DOHH2 (cell line): Measurements from ENCODE around the gene DIS3L2.

ENCODE experiments used
- EZH2phosphoT487 ChIP-seq: fragments of 200-600 bp; sonication (generic); IDR thresholded peaks from 2 replicates; pipeline ENCODE4 v1.6.1; 2017; ENCODE audit warnings: borderline replicate concordance, mild to moderate bottlenecking, antibody characterized with exemption, low read length, moderate library complexity, mixed read lengths
- TF ChIP-seq, protein P1 (sequence below): fragments of 200-600 bp; sonication (generic); IDR thresholded peaks from one replicate; pipeline ENCODE4 v1.5.1; 2014; ENCODE audit warnings: antibody characterized with exemption, mild to moderate bottlenecking, low read depth, low read length; ENCODE audit not compliant: poor library complexity, severe bottlenecking

DNA sequence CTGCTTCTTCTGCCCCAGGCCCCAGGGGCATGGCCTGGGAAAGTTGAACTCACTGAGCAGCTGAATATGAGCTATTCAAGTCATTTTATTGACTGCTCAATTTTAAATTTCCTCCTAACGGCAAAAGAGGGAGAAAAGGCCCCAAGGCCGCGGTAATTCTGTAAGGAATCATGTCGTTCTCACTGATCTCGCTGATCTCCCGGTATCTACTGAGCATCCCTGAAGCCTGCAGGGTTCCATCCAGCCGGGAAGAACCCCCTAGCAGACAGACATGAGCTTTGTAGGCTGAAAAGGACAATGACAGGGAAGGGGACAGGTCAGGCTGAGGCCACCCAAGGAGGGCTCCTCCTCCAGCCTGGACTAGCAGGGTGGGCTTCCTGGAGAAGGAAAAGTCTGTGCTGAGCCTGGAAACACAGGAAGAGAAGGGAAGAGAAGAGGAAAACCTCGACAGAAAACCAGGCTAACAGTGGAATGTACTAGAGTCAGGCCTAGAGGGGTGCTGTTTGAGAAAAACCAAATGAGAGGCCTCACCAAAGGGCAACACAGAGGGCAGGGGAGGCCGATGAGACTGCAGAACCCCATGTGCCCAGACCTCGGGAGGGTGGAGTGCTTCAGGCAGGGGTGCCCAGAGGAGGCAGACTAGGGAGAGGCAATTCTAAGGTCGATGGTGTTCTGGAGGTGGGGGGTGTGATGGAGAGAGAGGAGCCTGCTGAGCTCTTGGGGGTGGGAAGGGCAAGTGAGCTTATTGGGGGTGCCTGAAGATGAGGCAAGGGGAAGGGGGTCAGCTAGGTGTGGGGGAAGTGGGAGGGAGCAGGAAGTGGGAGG, 32.4 kb upstream of the DIS3L2 start:
- TF ChIP-seq, protein P1, sequence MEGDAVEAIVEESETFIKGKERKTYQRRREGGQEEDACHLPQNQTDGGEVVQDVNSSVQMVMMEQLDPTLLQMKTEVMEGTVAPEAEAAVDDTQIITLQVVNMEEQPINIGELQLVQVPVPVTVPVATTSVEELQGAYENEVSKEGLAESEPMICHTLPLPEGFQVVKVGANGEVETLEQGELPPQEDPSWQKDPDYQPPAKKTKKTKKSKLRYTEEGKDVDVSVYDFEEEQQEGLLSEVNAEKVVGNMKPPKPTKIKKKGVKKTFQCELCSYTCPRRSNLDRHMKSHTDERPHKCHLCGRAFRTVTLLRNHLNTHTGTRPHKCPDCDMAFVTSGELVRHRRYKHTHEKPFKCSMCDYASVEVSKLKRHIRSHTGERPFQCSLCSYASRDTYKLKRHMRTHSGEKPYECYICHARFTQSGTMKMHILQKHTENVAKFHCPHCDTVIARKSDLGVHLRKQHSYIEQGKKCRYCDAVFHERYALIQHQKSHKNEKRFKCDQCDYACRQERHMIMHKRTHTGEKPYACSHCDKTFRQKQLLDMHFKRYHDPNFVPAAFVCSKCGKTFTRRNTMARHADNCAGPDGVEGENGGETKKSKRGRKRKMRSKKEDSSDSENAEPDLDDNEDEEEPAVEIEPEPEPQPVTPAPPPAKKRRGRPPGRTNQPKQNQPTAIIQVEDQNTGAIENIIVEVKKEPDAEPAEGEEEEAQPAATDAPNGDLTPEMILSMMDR = no peak
- TF ChIP-seq EZH2phosphoT487 = no peak
